HepG2 (cell line): ENCODE data around the gene FAM161A. TPM values are rescaled to one million over a fixed set of nuclear protein-coding genes. Genes with fewer than 3 reads are reported as not detected.

Source experiments
- HOXA7 ChIP-seq: sonication (generic); formaldehyde crosslinking; IDR thresholded peaks from 2 replicates; pipeline ENCODE4 v1.8.1; 2022; ENCODE audit warnings: mild to moderate bottlenecking, missing genetic modification reagents, moderate library complexity
- KDM4B ChIP-seq: sonication (generic); formaldehyde crosslinking; IDR thresholded peaks from 2 replicates; pipeline ENCODE4 v1.4.0; 2020; ENCODE audit warnings: missing genetic modification reagents
- KDM5B ChIP-seq: sonication (generic); formaldehyde crosslinking; IDR thresholded peaks from 2 replicates; pipeline ENCODE4 v1.4.0; 2020; ENCODE audit warnings: missing genetic modification reagents, mild to moderate bottlenecking, borderline replicate concordance
- MXI1 ChIP-seq: IDR thresholded peaks from 3 replicates; pipeline ENCODE4 v1.6.1; 2012; ENCODE audit warnings: low read depth, low read length, inconsistent platforms, borderline replicate concordance
- NFIC ChIP-seq: IDR thresholded peaks from 2 replicates; pipeline ENCODE4 v1.6.1; 2012; ENCODE audit warnings: mild to moderate bottlenecking, low read length, inconsistent platforms
- PHF8 ChIP-seq: sonication (generic); formaldehyde crosslinking; IDR thresholded peaks from 2 replicates; pipeline ENCODE4 v1.5.0; 2020; ENCODE audit warnings: missing genetic modification reagents
- POLR2AphosphoS5 ChIP-seq: IDR thresholded peaks from 2 replicates; pipeline ENCODE4 v1.6.1; 2012; ENCODE audit warnings: low read depth, low read length
- POLR2G ChIP-seq: fragments of 200-400 bp; formaldehyde crosslinking; IDR thresholded peaks from 2 replicates; pipeline ENCODE4 v1.6.1; 2018; ENCODE audit warnings: mild to moderate bottlenecking, low read depth, low read length, moderate library complexity
- TMF1 ChIP-seq: sonication (generic); formaldehyde crosslinking; IDR thresholded peaks from 2 replicates; pipeline ENCODE4 v1.8.1; 2022; ENCODE audit warnings: low read depth, missing genetic modification reagents
- ZFP90 ChIP-seq: sonication (generic); formaldehyde crosslinking; IDR thresholded peaks from 2 replicates; pipeline ENCODE4 v1.8.0; 2022; ENCODE audit warnings: missing genetic modification reagents, mild to moderate bottlenecking, inconsistent platforms, borderline replicate concordance
- ZNF34 ChIP-seq: sonication (generic); formaldehyde crosslinking; IDR thresholded peaks from 2 replicates; pipeline ENCODE4 v1.4.0; 2020; ENCODE audit warnings: mild to moderate bottlenecking, missing genetic modification reagents, borderline replicate concordance
- ZNF674 ChIP-seq: sonication (generic); formaldehyde crosslinking; IDR thresholded peaks from 2 replicates; pipeline ENCODE4 v1.5.0; 2020; ENCODE audit warnings: low read depth, mild to moderate bottlenecking, missing genetic modification reagents
- ZNF788 ChIP-seq: sonication (generic); formaldehyde crosslinking; IDR thresholded peaks from 2 replicates; pipeline ENCODE4 v1.5.0; 2020; ENCODE audit warnings: mild to moderate bottlenecking, missing genetic modification reagents, borderline replicate concordance
- polyA plus RNA-seq, 8 experiments: library from polyadenylated mRNA; depleted of rRNA in 3 of 8; stranded (reverse) in 7 of 8; unstranded in 1 of 8; fragments of >200 nt; fragmentation: Illumina TruSeq in 4 of 8; extraction: Trizol in 4 of 8; gene quantifications; 2 replicates each; pipeline versions ENCODE4 v1.2.1 to v1.2.3, GENCODE V29; 2011 to 2016; ENCODE audit warnings: low read depth in 4 of 8, missing spikeins in 1 of 8, mixed read lengths in 1 of 8; ENCODE audit not compliant: insufficient read depth in 1 of 8
- total RNA-seq, 5 experiments: library from RNA; depleted of rRNA; stranded (reverse); fragments of >200 nt; fragmentation: Illumina TruSeq; extraction: Trizol; gene quantifications; 2 replicates each; pipeline ENCODE4 v1.2.3, GENCODE V29; 2016; ENCODE audit warnings: low read depth in 1 of 5
- TF ChIP-seq, protein P1 (sequence below), 2 experiments: fragments of 450-650 bp in 1 of 2; sonication (generic) in 1 of 2; formaldehyde crosslinking in 1 of 2; IDR thresholded peaks; 2 replicates each; pipeline versions ENCODE4 v1.6.1 to v1.8.0; 2016 to 2022; ENCODE audit warnings: antibody characterized with exemption in 1 of 2, mild to moderate bottlenecking in 1 of 2, missing genetic modification reagents in 1 of 2
- TF ChIP-seq, protein P2 (sequence below): sonication (generic); formaldehyde crosslinking; IDR thresholded peaks from 2 replicates; pipeline ENCODE4 v1.4.0; 2020; ENCODE audit warnings: mild to moderate bottlenecking, low read depth, missing genetic modification reagents
- TF ChIP-seq, protein P3 (sequence below): sonication (generic); formaldehyde crosslinking; IDR thresholded peaks from 2 replicates; pipeline ENCODE4 v1.5.1; 2020; ENCODE audit warnings: missing genetic modification reagents, mild to moderate bottlenecking, borderline replicate concordance

FAM161A gene
- total and polyA plus RNA-seq, 2 of the 13 experiments (the other 11 are each of a cell fraction or from before 2014, with no cell fraction given), result 2.7 to 3.4 TPM

- TF ChIP-seq, protein P1, sequence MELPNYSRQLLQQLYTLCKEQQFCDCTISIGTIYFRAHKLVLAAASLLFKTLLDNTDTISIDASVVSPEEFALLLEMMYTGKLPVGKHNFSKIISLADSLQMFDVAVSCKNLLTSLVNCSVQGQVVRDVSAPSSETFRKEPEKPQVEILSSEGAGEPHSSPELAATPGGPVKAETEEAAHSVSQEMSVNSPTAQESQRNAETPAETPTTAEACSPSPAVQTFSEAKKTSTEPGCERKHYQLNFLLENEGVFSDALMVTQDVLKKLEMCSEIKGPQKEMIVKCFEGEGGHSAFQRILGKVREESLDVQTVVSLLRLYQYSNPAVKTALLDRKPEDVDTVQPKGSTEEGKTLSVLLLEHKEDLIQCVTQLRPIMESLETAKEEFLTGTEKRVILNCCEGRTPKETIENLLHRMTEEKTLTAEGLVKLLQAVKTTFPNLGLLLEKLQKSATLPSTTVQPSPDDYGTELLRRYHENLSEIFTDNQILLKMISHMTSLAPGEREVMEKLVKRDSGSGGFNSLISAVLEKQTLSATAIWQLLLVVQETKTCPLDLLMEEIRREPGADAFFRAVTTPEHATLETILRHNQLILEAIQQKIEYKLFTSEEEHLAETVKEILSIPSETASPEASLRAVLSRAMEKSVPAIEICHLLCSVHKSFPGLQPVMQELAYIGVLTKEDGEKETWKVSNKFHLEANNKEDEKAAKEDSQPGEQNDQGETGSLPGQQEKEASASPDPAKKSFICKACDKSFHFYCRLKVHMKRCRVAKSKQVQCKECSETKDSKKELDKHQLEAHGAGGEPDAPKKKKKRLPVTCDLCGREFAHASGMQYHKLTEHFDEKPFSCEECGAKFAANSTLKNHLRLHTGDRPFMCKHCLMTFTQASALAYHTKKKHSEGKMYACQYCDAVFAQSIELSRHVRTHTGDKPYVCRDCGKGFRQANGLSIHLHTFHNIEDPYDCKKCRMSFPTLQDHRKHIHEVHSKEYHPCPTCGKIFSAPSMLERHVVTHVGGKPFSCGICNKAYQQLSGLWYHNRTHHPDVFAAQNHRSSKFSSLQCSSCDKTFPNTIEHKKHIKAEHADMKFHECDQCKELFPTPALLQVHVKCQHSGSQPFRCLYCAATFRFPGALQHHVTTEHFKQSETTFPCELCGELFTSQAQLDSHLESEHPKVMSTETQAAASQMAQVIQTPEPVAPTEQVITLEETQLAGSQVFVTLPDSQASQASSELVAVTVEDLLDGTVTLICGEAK (IDR thresholded peaks at IDR 0.05), result no peak
- TF ChIP-seq, protein P1 (CRISPR knock-in tag; IDR thresholded peaks at IDR 0.05), result peak; percentile 77; the same call in 1 of the 2 replicates
- TF ChIP-seq PHF8 (CRISPR knock-in tag), result peak; percentile 91
- TF ChIP-seq HOXA7 (CRISPR knock-in tag), result no peak
- peak; percentile 61; the same call in 1 of the 2 replicates for TF ChIP-seq ZNF788 (CRISPR knock-in tag)
- peak; percentile 98 for TF ChIP-seq MXI1
- TF ChIP-seq ZNF674 (CRISPR knock-in tag), result peak; percentile 12; the same call in 1 of the 2 replicates
- 0 out of 2 replicates have a peak, but pooled peaks have one; percentile 57 for TF ChIP-seq TMF1 (CRISPR knock-in tag)
- TF ChIP-seq, protein P2, sequence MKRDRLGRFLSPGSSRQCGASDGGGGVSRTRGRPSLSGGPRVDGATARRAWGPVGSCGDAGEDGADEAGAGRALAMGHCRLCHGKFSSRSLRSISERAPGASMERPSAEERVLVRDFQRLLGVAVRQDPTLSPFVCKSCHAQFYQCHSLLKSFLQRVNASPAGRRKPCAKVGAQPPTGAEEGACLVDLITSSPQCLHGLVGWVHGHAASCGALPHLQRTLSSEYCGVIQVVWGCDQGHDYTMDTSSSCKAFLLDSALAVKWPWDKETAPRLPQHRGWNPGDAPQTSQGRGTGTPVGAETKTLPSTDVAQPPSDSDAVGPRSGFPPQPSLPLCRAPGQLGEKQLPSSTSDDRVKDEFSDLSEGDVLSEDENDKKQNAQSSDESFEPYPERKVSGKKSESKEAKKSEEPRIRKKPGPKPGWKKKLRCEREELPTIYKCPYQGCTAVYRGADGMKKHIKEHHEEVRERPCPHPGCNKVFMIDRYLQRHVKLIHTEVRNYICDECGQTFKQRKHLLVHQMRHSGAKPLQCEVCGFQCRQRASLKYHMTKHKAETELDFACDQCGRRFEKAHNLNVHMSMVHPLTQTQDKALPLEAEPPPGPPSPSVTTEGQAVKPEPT (CRISPR knock-in tag), result peak; percentile 64; the same call in 1 of the 2 replicates
- TF ChIP-seq NFIC, result no peak
- peak; percentile 45 for TF ChIP-seq POLR2AphosphoS5
- TF ChIP-seq, protein P3, sequence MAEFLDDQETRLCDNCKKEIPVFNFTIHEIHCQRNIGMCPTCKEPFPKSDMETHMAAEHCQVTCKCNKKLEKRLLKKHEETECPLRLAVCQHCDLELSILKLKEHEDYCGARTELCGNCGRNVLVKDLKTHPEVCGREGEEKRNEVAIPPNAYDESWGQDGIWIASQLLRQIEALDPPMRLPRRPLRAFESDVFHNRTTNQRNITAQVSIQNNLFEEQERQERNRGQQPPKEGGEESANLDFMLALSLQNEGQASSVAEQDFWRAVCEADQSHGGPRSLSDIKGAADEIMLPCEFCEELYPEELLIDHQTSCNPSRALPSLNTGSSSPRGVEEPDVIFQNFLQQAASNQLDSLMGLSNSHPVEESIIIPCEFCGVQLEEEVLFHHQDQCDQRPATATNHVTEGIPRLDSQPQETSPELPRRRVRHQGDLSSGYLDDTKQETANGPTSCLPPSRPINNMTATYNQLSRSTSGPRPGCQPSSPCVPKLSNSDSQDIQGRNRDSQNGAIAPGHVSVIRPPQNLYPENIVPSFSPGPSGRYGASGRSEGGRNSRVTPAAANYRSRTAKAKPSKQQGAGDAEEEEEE (CRISPR knock-in tag), result peak; percentile 91; the same call in 1 of the 2 replicates
- peak; percentile 52 for TF ChIP-seq POLR2G
- TF ChIP-seq KDM4B (CRISPR knock-in tag), result no peak; the same call in 1 of the 2 replicates
- TF ChIP-seq KDM5B, result peak; percentile 89
- 0 out of 2 replicates have a peak, but pooled peaks have one; percentile 36 for TF ChIP-seq ZNF34 (CRISPR knock-in tag)
- TF ChIP-seq ZFP90 (CRISPR knock-in tag), result peak; percentile 89; the same call in 1 of the 2 replicates
These were observed at the start of gene FAM161A (continued) for GRCh38 chr2:61853847-61854563.
